WTC11 (cell line): ENCODE measurements around the gene AGR3. TPM values are rescaled to one million over a fixed set of nuclear protein-coding genes. Genes with fewer than 3 reads are reported as not detected.

Source experiments
- ATAC-seq: fragments of 200-7000 bp; cut with Tn5 transposase; 2 replicates; pipeline ENCODE4 v1.10.0; 2021; ENCODE audit warnings: mild to moderate bottlenecking, moderate library complexity
- CTCF ChIA-PET: fragments of 300-600 bp; sonication (Branson Sonifier 250); formaldehyde crosslinking; loops from one replicate; lab custom pipeline; 2021; ENCODE audit warnings: antibody characterized with exemption; lab: Charles Lee
- POLR2A ChIA-PET: fragments of 350-600 bp; sonication (Branson Sonifier 250); formaldehyde crosslinking; loops from one replicate; lab custom pipeline; 2021; ENCODE audit warnings: antibody characterized with exemption; lab: Charles Lee
- DNase-seq: peaks from one replicate; pipeline ENCODE4 v3.0.0; 2021; ENCODE audit warnings: low spot score
- H3K27ac Mint-ChIP-seq: 2 replicates; pipeline ENCODE4 v1.8.0; 2021; ENCODE audit warnings: mixed read lengths
- H3K27me3 Mint-ChIP-seq: 2 replicates; pipeline ENCODE4 v1.8.0; 2021; ENCODE audit warnings: low read depth, mild to moderate bottlenecking, moderate library complexity, mixed read lengths
- H3K36me3 Mint-ChIP-seq: 2 replicates; pipeline ENCODE4 v1.8.0; 2021; ENCODE audit warnings: mixed read lengths
- H3K4me1 Mint-ChIP-seq: 2 replicates; pipeline ENCODE4 v1.8.0; 2022; ENCODE audit warnings: mixed read lengths
- H3K4me3 Mint-ChIP-seq: 2 replicates; pipeline ENCODE4 v1.8.0; 2021; ENCODE audit warnings: mild to moderate bottlenecking, moderate library complexity, mixed read lengths
- H3K9me3 Mint-ChIP-seq: 2 replicates; pipeline ENCODE4 v1.8.0; 2021; ENCODE audit warnings: mixed read lengths
- ATF1 ChIP-seq: sonication (generic); formaldehyde crosslinking; IDR thresholded peaks from 2 replicates; pipeline ENCODE4 v1.8.1; 2023; ENCODE audit warnings: mild to moderate bottlenecking, moderate library complexity, missing genetic modification reagents
- CREB1 ChIP-seq: sonication (generic); formaldehyde crosslinking; IDR thresholded peaks from 2 replicates; pipeline ENCODE4 v1.8.0; 2023; ENCODE audit warnings: mild to moderate bottlenecking, missing genetic modification reagents
- CREM ChIP-seq: sonication (generic); formaldehyde crosslinking; IDR thresholded peaks from 2 replicates; pipeline ENCODE4 v1.8.1; 2022; ENCODE audit warnings: mild to moderate bottlenecking, missing genetic modification reagents, moderate library complexity
- ELF4 ChIP-seq: sonication (generic); formaldehyde crosslinking; IDR thresholded peaks from 2 replicates; pipeline ENCODE4 v1.8.1; 2022; ENCODE audit warnings: low read depth, mild to moderate bottlenecking, moderate library complexity, missing genetic modification reagents
- EMX1 ChIP-seq: fragments of 250-450 bp; sonication (Bioruptor Pico); IDR thresholded peaks from 2 replicates; pipeline ENCODE4 v1.8.0; 2021; ENCODE audit warnings: mild to moderate bottlenecking
- FOXJ3 ChIP-seq: sonication (generic); formaldehyde crosslinking; IDR thresholded peaks from 2 replicates; pipeline ENCODE4 v1.9.0; 2021; ENCODE audit warnings: missing genetic modification reagents, mild to moderate bottlenecking, borderline replicate concordance
- GABPB1 ChIP-seq: sonication (generic); formaldehyde crosslinking; IDR thresholded peaks from 2 replicates; pipeline ENCODE4 v1.8.1; 2023; ENCODE audit warnings: mild to moderate bottlenecking, missing genetic modification reagents
- JUN ChIP-seq: sonication (generic); formaldehyde crosslinking; IDR thresholded peaks from 2 replicates; pipeline ENCODE4 v1.8.0; 2023; ENCODE audit warnings: mild to moderate bottlenecking, missing genetic modification reagents
- MXD4 ChIP-seq: fragments of 250-450 bp; sonication (Bioruptor Pico); IDR thresholded peaks from 2 replicates; pipeline ENCODE4 v1.8.0; 2021; ENCODE audit warnings: mild to moderate bottlenecking, moderate library complexity, borderline replicate concordance
- NFATC4 ChIP-seq: fragments of 250-450 bp; sonication (Bioruptor Pico); IDR thresholded peaks from 2 replicates; pipeline ENCODE4 v1.9.0; 2021; ENCODE audit warnings: mild to moderate bottlenecking
- NR2C2 ChIP-seq: sonication (generic); formaldehyde crosslinking; IDR thresholded peaks from 2 replicates; pipeline ENCODE4 v1.8.0; 2022; ENCODE audit warnings: mild to moderate bottlenecking, missing genetic modification reagents
- OVOL2 ChIP-seq: fragments of 250-450 bp; sonication (Bioruptor Pico); IDR thresholded peaks from 2 replicates; pipeline ENCODE4 v1.9.0; 2021; ENCODE audit warnings: mild to moderate bottlenecking, borderline replicate concordance
- PRRX2 ChIP-seq: fragments of 250-450 bp; sonication (Bioruptor Pico); IDR thresholded peaks from 2 replicates; pipeline ENCODE4 v1.8.0; 2021; ENCODE audit warnings: mild to moderate bottlenecking
- RORB ChIP-seq: fragments of 250-450 bp; sonication (Bioruptor Pico); IDR thresholded peaks from 2 replicates; pipeline ENCODE4 v1.9.0; 2021; ENCODE audit warnings: mild to moderate bottlenecking
- SMAD3 ChIP-seq: sonication (generic); formaldehyde crosslinking; IDR thresholded peaks from 2 replicates; pipeline ENCODE4 v1.8.0; 2022; ENCODE audit warnings: missing genetic modification reagents, mild to moderate bottlenecking, borderline replicate concordance
- SP1 ChIP-seq: sonication (generic); formaldehyde crosslinking; conservative IDR thresholded peaks from 2 replicates; pipeline ENCODE4 v1.8.1; 2022; ENCODE audit warnings: missing genetic modification reagents
- total RNA-seq: library from RNA; stranded (reverse); gene quantifications from 3 replicates; pipeline ENCODE4 v1.2.3, GENCODE V29; 2021
- TF ChIP-seq, protein P1 (sequence below): fragments of 250-450 bp; sonication (Bioruptor Pico); IDR thresholded peaks from 2 replicates; pipeline ENCODE4 v1.9.0; 2021; ENCODE audit warnings: mild to moderate bottlenecking
- TF ChIP-seq, protein P2 (sequence below): fragments of 250-450 bp; sonication (Bioruptor Pico); IDR thresholded peaks from 2 replicates; pipeline ENCODE4 v1.9.0; 2021; ENCODE audit warnings: moderate library complexity, mild to moderate bottlenecking, inconsistent platforms, borderline replicate concordance
- TF ChIP-seq, protein P3 (sequence below): sonication (generic); formaldehyde crosslinking; IDR thresholded peaks from 2 replicates; pipeline ENCODE4 v1.8.1; 2023; ENCODE audit warnings: mild to moderate bottlenecking, missing genetic modification reagents
- TF ChIP-seq, protein P4 (sequence below): sonication (generic); formaldehyde crosslinking; IDR thresholded peaks from 2 replicates; pipeline ENCODE4 v1.8.1; 2023; ENCODE audit warnings: mild to moderate bottlenecking, missing genetic modification reagents
- TF ChIP-seq, protein P5 (sequence below): sonication (generic); formaldehyde crosslinking; IDR thresholded peaks from 2 replicates; pipeline ENCODE4 v1.8.1; 2023; ENCODE audit warnings: mild to moderate bottlenecking, missing genetic modification reagents, borderline replicate concordance

Gene AGR3
- total RNA-seq, 1 experiment from 2014 or later, result not detected

DNA sequence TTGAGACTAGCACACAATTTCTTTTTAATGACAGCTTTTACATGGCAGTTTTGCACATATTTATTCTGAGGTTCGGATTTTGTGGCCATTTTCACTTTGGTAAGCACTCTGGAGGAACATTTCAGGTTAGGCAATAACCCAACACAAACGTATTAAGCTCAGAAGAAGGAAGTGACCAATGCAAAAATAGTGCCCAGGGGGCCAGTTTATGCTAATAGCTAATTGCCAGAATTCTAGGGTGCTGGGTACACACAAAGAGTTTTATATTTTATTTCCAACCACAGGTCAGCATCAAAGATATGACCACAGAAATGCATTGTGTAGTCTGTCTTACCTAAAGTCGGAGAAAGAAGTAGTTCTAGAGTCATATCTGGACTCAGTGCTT, 68.6 kb downstream of the AGR3 start (continued):
- TF ChIP-seq, protein P1, sequence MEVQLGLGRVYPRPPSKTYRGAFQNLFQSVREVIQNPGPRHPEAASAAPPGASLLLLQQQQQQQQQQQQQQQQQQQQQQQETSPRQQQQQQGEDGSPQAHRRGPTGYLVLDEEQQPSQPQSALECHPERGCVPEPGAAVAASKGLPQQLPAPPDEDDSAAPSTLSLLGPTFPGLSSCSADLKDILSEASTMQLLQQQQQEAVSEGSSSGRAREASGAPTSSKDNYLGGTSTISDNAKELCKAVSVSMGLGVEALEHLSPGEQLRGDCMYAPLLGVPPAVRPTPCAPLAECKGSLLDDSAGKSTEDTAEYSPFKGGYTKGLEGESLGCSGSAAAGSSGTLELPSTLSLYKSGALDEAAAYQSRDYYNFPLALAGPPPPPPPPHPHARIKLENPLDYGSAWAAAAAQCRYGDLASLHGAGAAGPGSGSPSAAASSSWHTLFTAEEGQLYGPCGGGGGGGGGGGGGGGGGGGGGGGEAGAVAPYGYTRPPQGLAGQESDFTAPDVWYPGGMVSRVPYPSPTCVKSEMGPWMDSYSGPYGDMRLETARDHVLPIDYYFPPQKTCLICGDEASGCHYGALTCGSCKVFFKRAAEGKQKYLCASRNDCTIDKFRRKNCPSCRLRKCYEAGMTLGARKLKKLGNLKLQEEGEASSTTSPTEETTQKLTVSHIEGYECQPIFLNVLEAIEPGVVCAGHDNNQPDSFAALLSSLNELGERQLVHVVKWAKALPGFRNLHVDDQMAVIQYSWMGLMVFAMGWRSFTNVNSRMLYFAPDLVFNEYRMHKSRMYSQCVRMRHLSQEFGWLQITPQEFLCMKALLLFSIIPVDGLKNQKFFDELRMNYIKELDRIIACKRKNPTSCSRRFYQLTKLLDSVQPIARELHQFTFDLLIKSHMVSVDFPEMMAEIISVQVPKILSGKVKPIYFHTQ, result no peak
- TF ChIP-seq, all 79 proteins: peak for 0

DNA sequence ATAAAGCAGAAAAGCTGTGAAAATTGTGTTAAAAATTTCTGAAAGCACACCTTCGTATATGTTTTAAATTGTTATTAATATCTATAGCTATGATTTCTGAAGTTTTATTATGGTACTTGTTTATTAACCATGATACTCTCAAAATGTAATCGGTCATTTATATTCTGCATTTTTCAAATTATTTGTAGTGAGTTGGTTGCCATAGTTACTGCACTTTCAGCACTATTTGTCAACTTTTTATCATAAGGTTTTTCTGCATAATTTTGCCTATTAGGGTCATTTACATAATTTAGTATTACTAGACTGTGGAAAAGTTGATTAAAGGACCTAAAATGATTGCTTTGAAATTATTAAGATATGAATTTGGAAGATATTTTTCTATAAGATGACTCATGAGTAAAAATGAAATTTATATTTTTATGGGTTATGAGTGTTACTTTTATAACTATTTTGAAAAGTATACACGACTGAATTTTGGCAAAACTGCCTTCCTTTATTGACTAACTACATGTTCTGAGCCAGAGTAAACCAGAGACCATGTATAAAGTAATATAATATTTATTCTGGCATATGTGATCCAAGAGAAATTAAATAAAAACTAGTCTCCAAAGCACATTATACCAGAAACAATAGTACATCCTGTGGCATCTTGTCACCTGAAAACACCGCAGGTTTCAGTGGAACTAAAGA, 69.1 kb downstream of the AGR3 start:
- CTCF ChIA-PET, result no interaction called here
- no peak for ATAC-seq

DNA sequence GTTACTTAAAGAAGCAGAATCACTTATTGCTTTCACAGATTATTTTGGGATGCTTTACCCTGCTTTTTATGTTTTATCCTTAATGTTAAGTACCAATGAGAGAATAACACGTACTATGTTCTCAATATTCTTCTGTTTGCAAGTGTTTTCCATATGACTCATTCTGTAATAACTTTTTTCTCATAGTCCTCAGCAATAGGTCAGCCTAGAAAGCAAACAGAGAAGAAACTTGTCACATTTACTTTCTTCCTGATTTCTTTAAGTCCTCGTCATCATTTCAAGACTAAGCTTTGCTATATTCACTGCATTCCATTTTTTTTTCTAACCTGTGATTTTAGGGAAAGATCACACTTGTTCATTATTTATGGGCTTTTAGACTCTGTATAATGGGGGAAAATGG, 70.2 kb downstream of the AGR3 start:
- DNase-seq (no peak), ATAC-seq (no peak)
- no peaks in the 10 kb centered on the region for H3K9me3 Mint-ChIP-seq
- H3K4me3 Mint-ChIP-seq, result no peak overlapping the region
- no peaks in the 10 kb centered on the region for H3K36me3 Mint-ChIP-seq
- ChIA-PET POLR2A (no interaction called here), CTCF (no interaction called here)
- TF ChIP-seq, protein P2, sequence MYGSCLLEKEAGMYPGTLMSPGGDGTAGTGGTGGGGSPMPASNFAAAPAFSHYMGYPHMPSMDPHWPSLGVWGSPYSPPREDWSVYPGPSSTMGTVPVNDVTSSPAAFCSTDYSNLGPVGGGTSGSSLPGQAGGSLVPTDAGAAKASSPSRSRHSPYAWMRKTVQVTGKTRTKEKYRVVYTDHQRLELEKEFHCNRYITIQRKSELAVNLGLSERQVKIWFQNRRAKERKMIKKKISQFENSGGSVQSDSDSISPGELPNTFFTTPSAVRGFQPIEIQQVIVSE (CRISPR knock-in tag), result no peak
- no peak for TF ChIP-seq MXD4 (CRISPR knock-in tag)
- no peak overlapping the region for H3K27ac Mint-ChIP-seq
- H3K27me3 Mint-ChIP-seq, result no peaks in the 10 kb centered on the region
- no peaks in the 10 kb centered on the region for H3K4me1 Mint-ChIP-seq

More for the DNA sequence above, 69.1 kb downstream of the AGR3 start:
- H3K4me1 Mint-ChIP-seq, result no peaks in the 10 kb centered on the region
- H3K4me3 Mint-ChIP-seq, result no peak overlapping the region
- no peak overlapping the region for H3K27ac Mint-ChIP-seq
- H3K27me3 Mint-ChIP-seq, result no peaks in the 10 kb centered on the region
- H3K9me3 Mint-ChIP-seq, result no peaks in the 10 kb centered on the region
- H3K36me3 Mint-ChIP-seq, result no peaks in the 10 kb centered on the region
- TF ChIP-seq EMX1 (CRISPR knock-in tag) (no peak), SMAD3 (CRISPR knock-in tag) (no peak), OVOL2 (no peak), RORB (CRISPR knock-in tag) (no peak), PRRX2 (CRISPR knock-in tag) (no peak), ATF1 (CRISPR knock-in tag) (no peak), NR2C2 (CRISPR knock-in tag) (no peak), ELF4 (no peak), JUN (CRISPR knock-in tag) (no peak), CREB1 (CRISPR knock-in tag) (no peak), CREM (CRISPR knock-in tag) (no peak), SP1 (CRISPR knock-in tag) (no peak), GABPB1 (CRISPR knock-in tag) (no peak), FOXJ3 (no peak), NFATC4 (no peak)
- TF ChIP-seq, protein P3, sequence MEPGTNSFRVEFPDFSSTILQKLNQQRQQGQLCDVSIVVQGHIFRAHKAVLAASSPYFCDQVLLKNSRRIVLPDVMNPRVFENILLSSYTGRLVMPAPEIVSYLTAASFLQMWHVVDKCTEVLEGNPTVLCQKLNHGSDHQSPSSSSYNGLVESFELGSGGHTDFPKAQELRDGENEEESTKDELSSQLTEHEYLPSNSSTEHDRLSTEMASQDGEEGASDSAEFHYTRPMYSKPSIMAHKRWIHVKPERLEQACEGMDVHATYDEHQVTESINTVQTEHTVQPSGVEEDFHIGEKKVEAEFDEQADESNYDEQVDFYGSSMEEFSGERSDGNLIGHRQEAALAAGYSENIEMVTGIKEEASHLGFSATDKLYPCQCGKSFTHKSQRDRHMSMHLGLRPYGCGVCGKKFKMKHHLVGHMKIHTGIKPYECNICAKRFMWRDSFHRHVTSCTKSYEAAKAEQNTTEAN, result no peak
- TF ChIP-seq, protein P4, sequence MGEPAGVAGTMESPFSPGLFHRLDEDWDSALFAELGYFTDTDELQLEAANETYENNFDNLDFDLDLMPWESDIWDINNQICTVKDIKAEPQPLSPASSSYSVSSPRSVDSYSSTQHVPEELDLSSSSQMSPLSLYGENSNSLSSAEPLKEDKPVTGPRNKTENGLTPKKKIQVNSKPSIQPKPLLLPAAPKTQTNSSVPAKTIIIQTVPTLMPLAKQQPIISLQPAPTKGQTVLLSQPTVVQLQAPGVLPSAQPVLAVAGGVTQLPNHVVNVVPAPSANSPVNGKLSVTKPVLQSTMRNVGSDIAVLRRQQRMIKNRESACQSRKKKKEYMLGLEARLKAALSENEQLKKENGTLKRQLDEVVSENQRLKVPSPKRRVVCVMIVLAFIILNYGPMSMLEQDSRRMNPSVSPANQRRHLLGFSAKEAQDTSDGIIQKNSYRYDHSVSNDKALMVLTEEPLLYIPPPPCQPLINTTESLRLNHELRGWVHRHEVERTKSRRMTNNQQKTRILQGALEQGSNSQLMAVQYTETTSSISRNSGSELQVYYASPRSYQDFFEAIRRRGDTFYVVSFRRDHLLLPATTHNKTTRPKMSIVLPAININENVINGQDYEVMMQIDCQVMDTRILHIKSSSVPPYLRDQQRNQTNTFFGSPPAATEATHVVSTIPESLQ (CRISPR knock-in tag), result no peak
- TF ChIP-seq, protein P5, sequence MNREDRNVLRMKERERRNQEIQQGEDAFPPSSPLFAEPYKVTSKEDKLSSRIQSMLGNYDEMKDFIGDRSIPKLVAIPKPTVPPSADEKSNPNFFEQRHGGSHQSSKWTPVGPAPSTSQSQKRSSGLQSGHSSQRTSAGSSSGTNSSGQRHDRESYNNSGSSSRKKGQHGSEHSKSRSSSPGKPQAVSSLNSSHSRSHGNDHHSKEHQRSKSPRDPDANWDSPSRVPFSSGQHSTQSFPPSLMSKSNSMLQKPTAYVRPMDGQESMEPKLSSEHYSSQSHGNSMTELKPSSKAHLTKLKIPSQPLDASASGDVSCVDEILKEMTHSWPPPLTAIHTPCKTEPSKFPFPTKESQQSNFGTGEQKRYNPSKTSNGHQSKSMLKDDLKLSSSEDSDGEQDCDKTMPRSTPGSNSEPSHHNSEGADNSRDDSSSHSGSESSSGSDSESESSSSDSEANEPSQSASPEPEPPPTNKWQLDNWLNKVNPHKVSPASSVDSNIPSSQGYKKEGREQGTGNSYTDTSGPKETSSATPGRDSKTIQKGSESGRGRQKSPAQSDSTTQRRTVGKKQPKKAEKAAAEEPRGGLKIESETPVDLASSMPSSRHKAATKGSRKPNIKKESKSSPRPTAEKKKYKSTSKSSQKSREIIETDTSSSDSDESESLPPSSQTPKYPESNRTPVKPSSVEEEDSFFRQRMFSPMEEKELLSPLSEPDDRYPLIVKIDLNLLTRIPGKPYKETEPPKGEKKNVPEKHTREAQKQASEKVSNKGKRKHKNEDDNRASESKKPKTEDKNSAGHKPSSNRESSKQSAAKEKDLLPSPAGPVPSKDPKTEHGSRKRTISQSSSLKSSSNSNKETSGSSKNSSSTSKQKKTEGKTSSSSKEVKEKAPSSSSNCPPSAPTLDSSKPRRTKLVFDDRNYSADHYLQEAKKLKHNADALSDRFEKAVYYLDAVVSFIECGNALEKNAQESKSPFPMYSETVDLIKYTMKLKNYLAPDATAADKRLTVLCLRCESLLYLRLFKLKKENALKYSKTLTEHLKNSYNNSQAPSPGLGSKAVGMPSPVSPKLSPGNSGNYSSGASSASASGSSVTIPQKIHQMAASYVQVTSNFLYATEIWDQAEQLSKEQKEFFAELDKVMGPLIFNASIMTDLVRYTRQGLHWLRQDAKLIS (CRISPR knock-in tag), result no peak
- TF ChIP-seq, all 79 proteins: peak for 0
- DNase-seq, result no peak
- POLR2A ChIA-PET, result no interaction called here
